Memory B cell (primary cell): Measurements from ENCODE around the gene C17orf114.

Experiments used
- ATAC-seq: fragments of 150-1000 bp; cut with Tn5 transposase; 2 replicates; pipeline ENCODE4 v1.10.0; 2021; ENCODE audit warnings: low read depth, mild to moderate bottlenecking, moderate library complexity
- DNase-seq, 2 donors: peaks; one replicate each; pipeline ENCODE4 v3.0.0; 2022; ENCODE audit warnings: low spot score in 2 of 2
- H3K27ac Mint-ChIP-seq: one replicate; pipeline ENCODE4 v1.8.0; 2022; ENCODE audit warnings: mild to moderate bottlenecking, moderate library complexity, mixed read lengths
- H3K27me3 Mint-ChIP-seq: one replicate; pipeline ENCODE4 v1.8.0; 2022; ENCODE audit warnings: mixed read lengths
- H3K36me3 Mint-ChIP-seq: one replicate; pipeline ENCODE4 v1.8.0; 2022; ENCODE audit warnings: mild to moderate bottlenecking, mixed read lengths
- H3K4me1 Mint-ChIP-seq: one replicate; pipeline ENCODE4 v1.8.0; 2022; ENCODE audit warnings: mixed read lengths
- H3K4me3 Mint-ChIP-seq: one replicate; pipeline ENCODE4 v1.8.0; 2022; ENCODE audit warnings: mild to moderate bottlenecking, moderate library complexity, mixed read lengths
- H3K9me3 Mint-ChIP-seq: one replicate; pipeline ENCODE4 v1.8.0; 2022; ENCODE audit warnings: mixed read lengths

Gene C17orf114

GRCh38 chr17:4810696-4811290 lies 8.7 kb upstream of the C17orf114 start:
- H3K27me3 Mint-ChIP-seq: no peaks in the 10 kb centered on the region
- no peak for ATAC-seq
- H3K27ac Mint-ChIP-seq: no peak overlapping the region
- no peak for DNase-seq
- H3K36me3 Mint-ChIP-seq: peaks cover 20% of the 10 kb centered on the region
- H3K4me1 Mint-ChIP-seq: peaks cover 23% of the 10 kb centered on the region
- H3K4me3 Mint-ChIP-seq: no peak overlapping the region
- no peaks in the 10 kb centered on the region for H3K9me3 Mint-ChIP-seq

DNA sequence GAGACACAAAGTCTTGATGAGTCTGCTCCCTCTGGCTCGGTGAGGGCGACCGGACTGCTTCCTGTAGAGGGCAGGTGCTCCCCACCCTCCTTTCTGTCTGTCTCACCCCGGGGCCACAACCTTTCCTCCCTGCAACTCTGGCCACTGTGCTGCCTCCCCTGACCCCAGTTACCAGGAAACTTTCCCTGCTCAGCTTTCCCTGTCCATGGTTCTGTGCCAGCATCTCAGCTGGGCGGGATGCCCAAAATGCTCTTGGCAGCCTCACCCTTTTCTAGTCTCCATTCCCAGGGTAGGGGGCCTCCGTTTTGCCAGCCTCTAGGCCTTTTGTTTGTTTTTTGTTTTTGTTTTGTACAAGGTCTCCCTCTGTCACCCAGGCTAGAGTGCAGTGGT lies 6.2 kb upstream of the C17orf114 start:
- Mint-ChIP-seq H3K4me3 (peak overlapping the region; percentile 84), H3K4me1 (peaks cover 19% of the 10 kb centered on the region), H3K9me3 (no peaks in the 10 kb centered on the region), H3K27me3 (no peaks in the 10 kb centered on the region), H3K36me3 (peaks cover 10% of the 10 kb centered on the region), H3K27ac (no peak overlapping the region)
- no peak for ATAC-seq
- DNase-seq: no peak

- Mint-ChIP-seq H3K27ac (peak overlapping the region; percentile 53), H3K27me3 (no peaks in the 10 kb centered on the region), H3K9me3 (no peaks in the 10 kb centered on the region), H3K36me3 (peaks cover 10% of the 10 kb centered on the region), H3K4me1 (peaks cover 19% of the 10 kb centered on the region), H3K4me3 (peak overlapping the region; percentile 84)
- ATAC-seq (no peak), DNase-seq (no peak)
These were observed 5.7 kb upstream of the C17orf114 start for GRCh38 chr17:4807605-4808377.

DNA sequence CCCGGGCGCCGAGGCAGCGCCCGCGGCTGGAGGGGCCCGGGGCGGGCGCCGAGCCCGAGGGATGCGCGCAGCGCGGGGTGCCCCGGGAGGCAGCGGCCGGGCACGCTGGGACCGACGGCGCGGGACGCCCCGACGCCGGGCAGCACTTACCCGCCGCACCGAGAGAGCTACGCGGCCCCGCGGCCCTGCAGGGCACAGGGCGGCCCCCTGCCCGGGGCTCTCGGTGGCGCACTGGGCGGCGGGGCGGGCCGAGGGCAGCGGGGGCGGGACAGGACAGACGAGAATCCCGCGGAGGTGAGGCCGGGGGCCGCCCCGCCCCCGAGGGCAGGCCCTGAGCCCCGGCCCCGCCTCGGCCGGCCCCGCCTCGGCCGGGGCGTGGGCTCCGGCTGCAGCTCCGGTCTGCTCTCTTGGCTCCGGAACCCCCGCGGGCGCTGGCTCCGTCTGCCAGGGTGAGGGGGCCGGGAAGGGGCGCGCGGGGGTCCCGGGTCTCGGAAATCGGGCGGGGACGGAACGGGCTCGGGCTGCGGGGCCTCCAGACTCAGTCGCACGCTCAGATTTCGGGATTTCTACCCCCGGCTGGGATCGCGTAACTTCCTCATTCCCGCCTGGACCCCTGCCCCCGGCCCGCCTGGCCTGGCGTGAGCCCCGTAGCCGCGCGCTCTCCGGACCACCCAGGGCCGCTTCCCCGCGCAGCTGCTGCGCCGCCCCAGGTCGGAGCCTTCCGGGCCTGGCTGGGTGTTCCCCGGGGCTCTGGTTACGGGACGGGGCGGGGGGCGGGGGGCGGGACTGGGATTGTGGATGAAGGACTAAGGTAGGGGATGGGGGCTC lies 4.9 kb upstream of the C17orf114 start, which contains the start of gene PLD2:
Gene PLD2, plus strand, starts transcription at position 376 of the 828 bp plus-strand sequence. CDS start 621 bp downstream, outside the sequence.
- H3K4me1 Mint-ChIP-seq: peaks cover 21% of the 10 kb centered on the region
- H3K27ac Mint-ChIP-seq: peak within 1 kb of the TSS; percentile 53
- ATAC-seq (peak; percentile 97), DNase-seq (peak; percentile 75 to 80)
- H3K4me3 Mint-ChIP-seq: peak within 1 kb of the TSS; percentile 84
- no peaks in the 10 kb centered on the region for H3K9me3 Mint-ChIP-seq
- H3K36me3 Mint-ChIP-seq: peaks cover 10% of the 10 kb centered on the region
- H3K27me3 Mint-ChIP-seq: no peaks in the 10 kb centered on the region

DNA sequence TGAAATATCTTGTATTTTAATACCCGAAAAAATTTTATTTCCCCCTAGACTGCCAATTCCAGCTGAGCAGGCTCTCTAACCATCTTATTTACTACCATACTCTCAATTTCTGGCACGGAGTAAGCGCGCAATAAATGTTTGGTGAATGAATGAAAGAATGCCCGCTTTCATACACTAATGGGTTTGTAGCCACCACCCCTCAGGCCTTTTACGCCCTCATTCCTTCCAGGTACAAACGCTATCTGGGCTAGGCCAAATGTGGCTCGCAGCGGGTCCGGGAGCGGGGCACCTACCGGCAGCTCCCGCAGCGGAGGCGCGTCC lies 4.3 kb upstream of the C17orf114 start:
- Mint-ChIP-seq H3K27me3 (no peaks in the 10 kb centered on the region), H3K27ac (no peak overlapping the region)

GRCh38 chr17:4800462-4801196 lies 1.5 kb downstream of the C17orf114 start:
- Mint-ChIP-seq H3K4me3 (no peak overlapping the region), H3K9me3 (no peaks in the 10 kb centered on the region), H3K27me3 (no peaks in the 10 kb centered on the region), H3K27ac (no peak overlapping the region), H3K4me1 (peaks cover 12% of the 10 kb centered on the region), H3K36me3 (peaks cover 7% of the 10 kb centered on the region)
- no peak for DNase-seq
- ATAC-seq: no peak

More for the DNA sequence above, 4.3 kb upstream of the C17orf114 start:
- H3K4me1 Mint-ChIP-seq: peaks cover 21% of the 10 kb centered on the region
- H3K4me3 Mint-ChIP-seq: peak overlapping the region; percentile 66
- ATAC-seq (no peak), DNase-seq (no peak)
- peaks cover 10% of the 10 kb centered on the region for H3K36me3 Mint-ChIP-seq
- H3K9me3 Mint-ChIP-seq: no peaks in the 10 kb centered on the region

DNA sequence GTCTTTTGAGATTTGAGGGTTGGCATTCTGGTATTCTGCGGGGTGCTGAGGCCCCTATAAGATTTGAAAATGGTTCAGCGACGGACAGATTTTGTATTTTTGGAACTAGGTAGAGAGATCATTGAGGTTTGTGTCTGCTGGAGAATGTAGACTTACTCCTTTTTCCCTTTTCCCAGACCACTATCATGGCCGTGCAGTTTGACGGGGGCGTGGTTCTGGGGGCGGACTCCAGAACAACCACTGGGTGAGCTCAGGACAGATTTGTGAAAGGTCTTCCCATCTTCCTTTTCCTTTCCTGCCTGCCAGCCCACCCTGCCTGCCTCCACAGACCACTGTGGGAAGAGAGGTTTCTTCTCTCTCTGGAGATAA lies 5.6 kb downstream of the C17orf114 start:
- H3K4me3 Mint-ChIP-seq: peak overlapping the region; percentile 100
- no peak for ATAC-seq
- H3K9me3 Mint-ChIP-seq: no peaks in the 10 kb centered on the region

DNA sequence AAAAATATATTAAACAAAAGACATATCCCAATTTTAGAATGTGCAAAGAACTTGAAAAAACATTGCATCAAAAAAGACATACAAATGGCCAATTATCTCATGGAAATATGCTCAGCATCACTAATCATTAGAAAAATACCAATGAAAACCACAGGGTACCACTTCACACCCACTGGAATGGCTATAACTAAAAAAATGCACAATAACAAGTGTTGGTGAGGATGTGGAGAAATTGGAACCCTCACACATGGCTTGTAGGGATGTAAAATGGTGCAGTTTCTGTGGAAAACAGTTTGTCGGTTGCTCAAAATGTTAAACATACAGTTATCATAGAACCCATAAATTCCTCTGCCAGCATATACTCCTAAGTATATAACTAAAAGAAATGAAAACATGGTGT lies 7.0 kb downstream of the C17orf114 start:
- H3K27ac Mint-ChIP-seq: no peak overlapping the region
- no peak for ATAC-seq

More for the DNA sequence above, 5.6 kb downstream of the C17orf114 start:
- peak overlapping the region; percentile 96 for H3K27ac Mint-ChIP-seq
- no peak for DNase-seq
- peaks cover 10% of the 10 kb centered on the region for H3K4me1 Mint-ChIP-seq
- no peaks in the 10 kb centered on the region for H3K27me3 Mint-ChIP-seq
- H3K36me3 Mint-ChIP-seq: peaks cover 7% of the 10 kb centered on the region

DNA sequence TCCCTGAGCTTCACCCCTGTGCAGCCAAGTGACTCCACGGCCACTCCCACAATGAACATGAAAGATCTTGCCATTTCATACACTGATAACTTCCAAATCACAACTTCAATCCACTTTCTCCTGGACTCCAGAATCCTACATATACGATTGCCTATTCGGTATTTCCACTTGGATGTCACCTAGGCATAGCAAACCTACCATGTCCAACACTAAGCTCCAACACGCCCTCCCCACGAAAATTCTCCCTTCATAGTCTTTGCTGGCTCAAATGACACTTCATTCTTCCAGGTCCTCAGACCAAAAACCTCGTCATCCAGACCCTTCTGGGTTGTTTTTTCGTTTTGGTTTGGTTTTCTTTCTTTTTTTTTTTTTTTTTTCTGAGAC lies 11.4 kb downstream of the C17orf114 start:
- Mint-ChIP-seq H3K4me1 (peaks cover 14% of the 10 kb centered on the region), H3K4me3 (peak overlapping the region; percentile 89), H3K27me3 (peaks cover 8% of the 10 kb centered on the region), H3K27ac (peak overlapping the region; percentile 5), H3K9me3 (no peaks in the 10 kb centered on the region), H3K36me3 (no peaks in the 10 kb centered on the region)
- ATAC-seq (no peak), DNase-seq (no peak)

More for the DNA sequence above, 7.0 kb downstream of the C17orf114 start:
- Mint-ChIP-seq H3K36me3 (peaks cover 6% of the 10 kb centered on the region), H3K27me3 (no peaks in the 10 kb centered on the region), H3K4me1 (peaks cover 18% of the 10 kb centered on the region), H3K4me3 (peak overlapping the region; percentile 100), H3K9me3 (no peaks in the 10 kb centered on the region)
- no peak for DNase-seq

GRCh38 chr17:4789951-4790704 lies 12.0 kb downstream of the C17orf114 start:
- no peaks in the 10 kb centered on the region for H3K9me3 Mint-ChIP-seq
- H3K4me1 Mint-ChIP-seq: peaks cover 16% of the 10 kb centered on the region
- H3K27ac Mint-ChIP-seq: peak overlapping the region; percentile 5
- H3K27me3 Mint-ChIP-seq: peaks cover 9% of the 10 kb centered on the region
- H3K36me3 Mint-ChIP-seq: no peaks in the 10 kb centered on the region
- peak; percentile 75 to 82 for DNase-seq
- peak; percentile 91 for ATAC-seq
- peak overlapping the region; percentile 89 for H3K4me3 Mint-ChIP-seq

DNA sequence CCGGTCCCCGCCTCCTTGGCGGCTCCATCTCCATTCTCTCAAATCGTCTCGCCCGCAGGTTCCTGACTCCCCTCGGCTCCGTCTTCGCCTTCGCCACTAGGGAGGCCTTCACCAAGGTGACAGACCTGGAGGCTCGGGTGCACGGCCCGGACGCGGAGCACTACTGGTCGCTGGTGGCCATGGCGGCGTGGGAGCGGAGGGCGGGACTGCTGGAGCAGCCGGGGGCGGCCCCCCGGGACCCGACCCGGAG lies 12.5 kb downstream of the C17orf114 start:
- ATAC-seq (peak; percentile 50), DNase-seq (no peak)
- peaks cover 16% of the 10 kb centered on the region for H3K4me1 Mint-ChIP-seq
- H3K4me3 Mint-ChIP-seq: peak overlapping the region; percentile 89
- H3K9me3 Mint-ChIP-seq: no peaks in the 10 kb centered on the region
- H3K36me3 Mint-ChIP-seq: no peaks in the 10 kb centered on the region
- no peak overlapping the region for H3K27ac Mint-ChIP-seq
- peaks cover 9% of the 10 kb centered on the region for H3K27me3 Mint-ChIP-seq

DNA sequence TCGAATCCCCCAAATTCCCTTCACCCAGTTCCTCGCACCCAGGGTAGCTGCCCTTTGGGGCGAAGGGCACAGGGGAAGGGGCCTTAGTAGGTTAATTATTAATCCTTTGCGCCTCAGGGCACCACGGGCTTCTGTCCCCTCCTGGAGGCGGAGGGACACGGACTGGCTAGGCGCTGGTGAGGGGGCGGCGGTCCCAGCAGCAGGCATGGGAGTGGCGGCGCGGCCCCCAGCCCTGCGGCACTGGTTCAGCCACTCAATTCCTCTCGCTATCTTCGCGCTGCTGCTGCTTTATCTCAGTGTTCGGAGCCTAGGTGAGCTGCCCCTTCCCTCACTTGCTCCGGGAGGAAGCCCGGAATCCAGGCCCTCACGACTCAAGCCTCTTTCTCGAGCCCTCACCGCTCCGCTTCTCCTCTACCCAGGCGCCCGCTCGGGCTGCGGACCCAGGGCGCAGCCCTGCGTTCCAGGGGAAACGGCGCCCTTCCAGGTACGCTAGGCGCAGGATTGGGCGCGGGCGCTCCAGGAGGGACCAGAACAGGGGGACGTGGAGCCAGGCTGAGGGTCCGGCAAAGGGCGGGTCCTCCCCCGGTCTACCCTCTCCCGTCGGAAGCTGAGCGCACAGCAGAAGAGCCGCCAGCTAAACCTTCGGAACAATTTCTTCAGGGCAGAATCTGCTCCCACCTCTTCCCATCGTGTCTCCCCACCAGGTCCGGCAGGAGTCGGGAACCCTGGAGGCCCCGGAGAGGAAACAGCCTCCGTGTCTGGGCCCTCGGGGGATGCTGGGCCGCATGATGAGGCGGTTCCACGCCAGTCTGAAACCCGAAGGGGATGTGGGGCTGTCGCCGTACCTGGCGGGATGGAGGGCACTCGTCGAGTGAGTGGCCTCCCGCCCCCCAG lies 13.1 kb downstream of the C17orf114 start, which contains the start of gene GLTPD2:
Gene GLTPD2, plus strand, starts transcription at position 158 of the 894 bp plus-strand sequence. Its CDS starts 48 bp downstream, at position 206.
- DNase-seq (no peak), ATAC-seq (no peak)
- Mint-ChIP-seq H3K27me3 (peaks cover 9% of the 10 kb centered on the region), H3K36me3 (no peaks in the 10 kb centered on the region), H3K4me1 (peaks cover 16% of the 10 kb centered on the region), H3K9me3 (no peaks in the 10 kb centered on the region), H3K27ac (no peak within 1 kb of the TSS), H3K4me3 (peak within 1 kb of the TSS; percentile 89)
